NB4 (cell line): ENCODE results near the gene GNB4.

Source experiments
- DNase-seq: peaks from one replicate; pipeline ENCODE4 v3.0.0; 2010; ENCODE audit warnings: low read depth
- H3K4me3 ChIP-seq: one replicate; pipeline ENCODE4 v1.5.1; 2011; ENCODE audit warnings: mild to moderate bottlenecking, low read depth, low read length, moderate library complexity
- CTCF ChIP-seq: IDR thresholded peaks from one replicate; pipeline ENCODE4 v1.5.1; 2012; ENCODE audit warnings: low read depth, low read length
- MAX ChIP-seq: IDR thresholded peaks from 2 replicates; pipeline ENCODE4 v1.6.1; 2011; ENCODE audit warnings: low read depth, low read length
- MYC ChIP-seq: IDR thresholded peaks from 2 replicates; pipeline ENCODE4 v1.6.1; 2011; ENCODE audit warnings: low read depth, low read length
- POLR2A ChIP-seq: IDR thresholded peaks from 2 replicates; pipeline ENCODE4 v1.6.1; 2011; ENCODE audit warnings: mild to moderate bottlenecking; ENCODE audit not compliant: insufficient read length; ENCODE audit errors: extremely low read depth

Gene GNB4

GRCh38 chr3:179404307-179404706, 47.0 kb downstream of the GNB4 start:
- H3K4me3 ChIP-seq, result no peak overlapping the region
- no peak for TF ChIP-seq CTCF
- no peak for TF ChIP-seq MAX
- TF ChIP-seq POLR2A, result no peak
- TF ChIP-seq MYC, result no peak
- no peak for DNase-seq

- no peak for DNase-seq
- TF ChIP-seq MAX (no peak), MYC (no peak), CTCF (no peak)
- no peak overlapping the region for H3K4me3 ChIP-seq
Observed at GRCh38 chr3:179402963-179403362, 48.3 kb downstream of the GNB4 start.

GRCh38 chr3:179401561-179401960, 49.7 kb downstream of the GNB4 start:
- TF ChIP-seq POLR2A (no peak), MYC (no peak), CTCF (no peak), MAX (no peak)
- DNase-seq, result no peak
- no peak overlapping the region for H3K4me3 ChIP-seq

- TF ChIP-seq POLR2A (no peak), CTCF (no peak), MAX (no peak)
- no peak for DNase-seq
- H3K4me3 ChIP-seq, result no peak overlapping the region
Observed at GRCh38 chr3:179398574-179399231, 52.6 kb downstream of the GNB4 start.

GRCh38 chr3:179391906-179392305, 59.4 kb downstream of the GNB4 start:
- no peak for DNase-seq
- no peak overlapping the region for H3K4me3 ChIP-seq
- no peak for TF ChIP-seq MAX
- no peak for TF ChIP-seq POLR2A
- no peak for TF ChIP-seq CTCF

- DNase-seq, result no peak
- no peak overlapping the region for H3K4me3 ChIP-seq
- TF ChIP-seq MAX (no peak), POLR2A (no peak), MYC (no peak), CTCF (no peak)
Observed at GRCh38 chr3:179376474-179376873, 74.8 kb downstream of the GNB4 start.
